ENCODE measurements around the gene PDGFA. TPM values are rescaled to one million over a fixed set of nuclear protein-coding genes. Genes with fewer than 3 reads are reported as not detected.

Gene PDGFA
- total RNA-seq, 1 experiment from 2014 or later, result 35.8 TPM

DNA sequence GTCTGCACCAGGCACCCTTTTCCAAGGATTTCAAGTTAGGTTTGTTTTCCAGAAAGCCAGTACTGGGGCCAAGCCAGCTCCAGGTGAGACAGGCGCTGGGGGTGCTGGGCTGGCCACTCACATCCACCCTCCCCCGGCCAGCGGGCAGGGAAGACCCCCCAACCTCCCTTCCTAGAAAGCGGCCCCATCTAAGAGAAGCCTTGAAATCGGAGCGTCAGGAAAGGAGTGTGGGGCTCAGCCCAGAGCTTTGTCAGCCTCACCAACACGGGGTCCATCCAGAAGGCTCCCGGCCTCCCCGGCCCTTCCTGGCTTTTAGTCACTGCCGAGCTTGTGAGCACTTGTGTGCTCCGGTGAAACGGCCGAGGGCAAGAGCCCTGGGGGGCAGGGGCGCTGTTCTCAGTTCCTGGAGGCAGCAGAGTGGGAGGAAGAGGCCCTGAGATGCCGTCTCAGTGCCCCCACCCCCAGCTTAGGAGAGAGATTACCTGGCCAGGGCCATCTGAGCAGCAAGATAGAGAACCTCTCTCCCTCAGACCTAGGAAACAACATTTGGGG, 39.6 kb downstream of the PDGFA start:
- Histone ChIP-seq H3K27ac (ENCODE audit: insufficient read length, low read depth, low read length) (no peak overlapping the region), H3K27me3 (ENCODE audit: insufficient read depth, low read length) (no peaks in the 10 kb centered on the region), H3K23me2 (ENCODE audit: insufficient read length, low read depth, low read length, poor library complexity, severe bottlenecking) (no peaks in the 10 kb centered on the region), H4K5ac (ENCODE audit: insufficient read length, low read depth, low read length) (no peak overlapping the region), H2BK5ac (ENCODE audit: insufficient read length, low read length) (no peak overlapping the region), H3K9me3 (ENCODE audit: control insufficient read depth, low read depth, low read length) (no peaks in the 10 kb centered on the region), H4K20me1 (ENCODE audit: control insufficient read depth, insufficient read depth, insufficient read length) (no peaks in the 10 kb centered on the region), H3K4me1 (ENCODE audit: insufficient read depth, low read length) (no peaks in the 10 kb centered on the region), H2BK120ac (ENCODE audit: low read depth, low read length, poor library complexity, severe bottlenecking) (no peak overlapping the region), H4K91ac (ENCODE audit: insufficient read length, low read depth, low read length) (no peak overlapping the region), H3K9ac (ENCODE audit: extremely low read depth, insufficient read length, low read length) (no peak overlapping the region), H3K4ac (ENCODE audit: low read depth, low read length) (no peak overlapping the region), H3T11ph (ENCODE audit: low read length) (no peak overlapping the region), H3K56ac (ENCODE audit: insufficient read length, low read depth, low read length) (no peak overlapping the region), H3K14ac (ENCODE audit: insufficient read depth, low read length) (no peak overlapping the region; the same call in 1 of the 2 replicates), H2AFZ (ENCODE audit: low read length) (no peak overlapping the region), H3K79me1 (ENCODE audit: insufficient read depth, low read depth, low read length, poor library complexity, severe bottlenecking) (no peaks in the 10 kb centered on the region), H3K4me2 (ENCODE audit: insufficient read depth, insufficient read length, low read length) (no peak overlapping the region), H4K8ac (replicated peaks; ENCODE audit: insufficient read length, low read depth, low read length) (no peak overlapping the region), H2BK15ac (ENCODE audit: low read depth, low read length) (no peak overlapping the region), H2AK5ac (ENCODE audit: insufficient read length, low read length) (no peak overlapping the region), H3K79me2 (ENCODE audit: insufficient read depth, low read length) (no peaks in the 10 kb centered on the region), H2BK20ac (ENCODE audit: low read depth, low read length, poor library complexity, severe bottlenecking) (no peak overlapping the region), H3K23ac (ENCODE audit: insufficient read length, low read depth, low read length) (no peak overlapping the region), H3K18ac (ENCODE audit: insufficient read length, low read depth, low read length) (no peak overlapping the region), H2BK12ac (ENCODE audit: insufficient read length, low read depth, low read length) (no peak overlapping the region)
- peaks cover 7% of the 10 kb centered on the region; the same call in 1 of the 2 replicates for H3K27me3 Mint-ChIP-seq (ENCODE audit: low read depth)
- no CpG with 5 or more reads among the region's 15 CpGs for whole genome bisulfite sequencing (ENCODE audit: extremely low coverage, insufficient read length, low lambda C conversion rate)
- DNase-seq, result no peak
- peaks cover 9 to 10% of the 10 kb centered on the region in 2 experiments for H3K9me3 Mint-ChIP-seq
- TF ChIP-seq, protein P1, sequence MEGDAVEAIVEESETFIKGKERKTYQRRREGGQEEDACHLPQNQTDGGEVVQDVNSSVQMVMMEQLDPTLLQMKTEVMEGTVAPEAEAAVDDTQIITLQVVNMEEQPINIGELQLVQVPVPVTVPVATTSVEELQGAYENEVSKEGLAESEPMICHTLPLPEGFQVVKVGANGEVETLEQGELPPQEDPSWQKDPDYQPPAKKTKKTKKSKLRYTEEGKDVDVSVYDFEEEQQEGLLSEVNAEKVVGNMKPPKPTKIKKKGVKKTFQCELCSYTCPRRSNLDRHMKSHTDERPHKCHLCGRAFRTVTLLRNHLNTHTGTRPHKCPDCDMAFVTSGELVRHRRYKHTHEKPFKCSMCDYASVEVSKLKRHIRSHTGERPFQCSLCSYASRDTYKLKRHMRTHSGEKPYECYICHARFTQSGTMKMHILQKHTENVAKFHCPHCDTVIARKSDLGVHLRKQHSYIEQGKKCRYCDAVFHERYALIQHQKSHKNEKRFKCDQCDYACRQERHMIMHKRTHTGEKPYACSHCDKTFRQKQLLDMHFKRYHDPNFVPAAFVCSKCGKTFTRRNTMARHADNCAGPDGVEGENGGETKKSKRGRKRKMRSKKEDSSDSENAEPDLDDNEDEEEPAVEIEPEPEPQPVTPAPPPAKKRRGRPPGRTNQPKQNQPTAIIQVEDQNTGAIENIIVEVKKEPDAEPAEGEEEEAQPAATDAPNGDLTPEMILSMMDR (conservative IDR thresholded peaks at IDR 0.05), result no peak
- no peak overlapping the region for H3K4me3 Mint-ChIP-seq
- peaks cover 0 to 11% (median 2%) of the 10 kb centered on the region in 3 experiments; a peak in 3 of 7 replicates for H3K36me3 Mint-ChIP-seq (ENCODE audit: insufficient read depth in 1 of 3, low read depth in 3 of 3)
- no peak overlapping the region for H3K27ac Mint-ChIP-seq
- peaks cover 14 to 24% of the 10 kb centered on the region in 2 experiments for H3K4me1 Mint-ChIP-seq

Data from H9 (cell line).